ENCODE data around the gene HSPA2. TPM values are rescaled to one million over a fixed set of nuclear protein-coding genes. Genes with fewer than 3 reads are reported as not detected.
A peak's percentile ranks its signal among the peaks of the same experiment; 100 is the strongest.
"Not testable (repeated sequence)": the region's sequence is repeated elsewhere in the genome, so short reads cannot be mapped to it uniquely, and the experiment has no call there.

HSPA2 gene
- total RNA-seq, 1 donor from 2014 or later = 1.5 TPM

DNA sequence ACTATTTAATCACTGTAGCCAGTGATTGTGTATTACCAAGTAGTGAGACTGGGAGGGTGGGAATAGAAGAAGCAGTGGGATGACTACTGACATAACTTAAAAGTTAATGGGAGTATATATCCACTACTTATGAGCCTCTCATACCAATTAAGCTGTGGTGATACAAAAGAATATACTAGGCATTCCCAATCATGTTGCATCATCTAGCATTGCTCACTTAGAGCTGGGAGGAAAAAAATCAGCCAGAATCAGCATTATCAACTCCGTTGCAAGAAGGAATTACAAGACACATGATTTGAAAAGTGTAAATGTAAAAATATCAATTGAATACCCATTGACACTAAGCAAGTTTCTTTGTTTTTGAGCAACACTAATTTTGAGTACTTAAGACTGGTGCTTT is 8.5 kb downstream of the HSPA2 start:
- Mint-ChIP-seq H3K4me1 (ENCODE audit: unreplicated experiment) (peaks cover 12% of the 10 kb centered on the region), H3K27me3 (peaks cover 20% of the 10 kb centered on the region), H3K9me3 (no peaks in the 10 kb centered on the region), H3K27ac (no peak overlapping the region), H3K36me3 (no peaks in the 10 kb centered on the region), H3K4me3 (peak overlapping the region; percentile 41)
- no peak for DNase-seq (ENCODE audit: extremely low spot score, unreplicated experiment)
- TF ChIP-seq, protein P1, sequence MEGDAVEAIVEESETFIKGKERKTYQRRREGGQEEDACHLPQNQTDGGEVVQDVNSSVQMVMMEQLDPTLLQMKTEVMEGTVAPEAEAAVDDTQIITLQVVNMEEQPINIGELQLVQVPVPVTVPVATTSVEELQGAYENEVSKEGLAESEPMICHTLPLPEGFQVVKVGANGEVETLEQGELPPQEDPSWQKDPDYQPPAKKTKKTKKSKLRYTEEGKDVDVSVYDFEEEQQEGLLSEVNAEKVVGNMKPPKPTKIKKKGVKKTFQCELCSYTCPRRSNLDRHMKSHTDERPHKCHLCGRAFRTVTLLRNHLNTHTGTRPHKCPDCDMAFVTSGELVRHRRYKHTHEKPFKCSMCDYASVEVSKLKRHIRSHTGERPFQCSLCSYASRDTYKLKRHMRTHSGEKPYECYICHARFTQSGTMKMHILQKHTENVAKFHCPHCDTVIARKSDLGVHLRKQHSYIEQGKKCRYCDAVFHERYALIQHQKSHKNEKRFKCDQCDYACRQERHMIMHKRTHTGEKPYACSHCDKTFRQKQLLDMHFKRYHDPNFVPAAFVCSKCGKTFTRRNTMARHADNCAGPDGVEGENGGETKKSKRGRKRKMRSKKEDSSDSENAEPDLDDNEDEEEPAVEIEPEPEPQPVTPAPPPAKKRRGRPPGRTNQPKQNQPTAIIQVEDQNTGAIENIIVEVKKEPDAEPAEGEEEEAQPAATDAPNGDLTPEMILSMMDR (conservative IDR thresholded peaks at IDR 0.05) = no peak

- TF ChIP-seq, protein P1 (conservative IDR thresholded peaks at IDR 0.05) = no peak
- H3K9me3 Mint-ChIP-seq = no peaks in the 10 kb centered on the region
- peak within 1 kb of the TSS; percentile 14 for H3K27ac Mint-ChIP-seq
- peaks cover 20% of the 10 kb centered on the region for H3K27me3 Mint-ChIP-seq
- peak within 1 kb of the TSS; percentile 76 for H3K4me3 Mint-ChIP-seq
- H3K4me1 Mint-ChIP-seq (ENCODE audit: unreplicated experiment) = peaks cover 11% of the 10 kb centered on the region
- H3K36me3 Mint-ChIP-seq = no peaks in the 10 kb centered on the region
- no peak for DNase-seq (ENCODE audit: extremely low spot score, unreplicated experiment)
Observed at GRCh38 chr14:64549791-64550620, 9.5 kb downstream of the HSPA2 start, which contains the start of gene PPP1R36. Gene PPP1R36, plus strand, starts transcription at chr14:64549961. Its CDS starts 37 bp downstream, at chr14:64549998.

DNA sequence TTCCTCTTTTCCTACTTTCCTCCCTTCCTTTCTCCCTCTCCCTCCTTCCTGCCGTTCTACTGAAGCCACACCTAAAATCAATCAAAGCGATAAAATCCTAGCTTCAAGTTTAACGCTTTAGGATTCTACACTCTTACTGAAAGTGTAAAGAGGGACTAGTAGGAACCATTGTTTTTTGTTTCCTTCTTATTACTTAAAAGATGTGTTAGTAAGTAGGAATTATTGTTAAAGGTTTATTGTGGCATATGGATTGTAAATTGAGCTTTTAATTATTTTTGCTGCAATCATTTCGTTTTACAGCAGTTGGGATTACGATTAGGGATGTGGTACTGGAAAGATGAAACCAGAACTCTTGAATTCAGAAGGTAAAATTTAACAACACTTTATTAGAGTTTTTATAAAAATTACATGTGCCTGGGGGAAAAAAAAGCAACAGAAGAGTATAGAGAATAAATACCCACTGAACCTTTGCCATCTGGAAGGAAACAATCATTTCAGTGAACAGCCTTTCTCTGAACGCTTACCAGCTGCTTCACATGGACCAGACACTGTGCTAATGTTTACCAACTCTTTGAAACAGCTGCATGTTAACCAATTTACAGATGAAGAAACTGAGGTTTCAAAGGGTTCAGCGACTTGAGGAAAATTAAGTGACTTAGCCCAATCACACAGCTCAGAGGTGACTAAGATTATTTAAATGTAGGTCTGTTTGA is 10.2 kb downstream of the HSPA2 start:
- H3K36me3 Mint-ChIP-seq = no peaks in the 10 kb centered on the region
- H3K4me1 Mint-ChIP-seq (ENCODE audit: unreplicated experiment) = peaks cover 11% of the 10 kb centered on the region
- DNase-seq (ENCODE audit: extremely low spot score, unreplicated experiment) = no peak
- H3K27me3 Mint-ChIP-seq = peaks cover 20% of the 10 kb centered on the region
- H3K4me3 Mint-ChIP-seq = peak overlapping the region; percentile 76
- peak overlapping the region; percentile 14 for H3K27ac Mint-ChIP-seq
- TF ChIP-seq, protein P1 (conservative IDR thresholded peaks at IDR 0.05) = no peak
- no peaks in the 10 kb centered on the region for H3K9me3 Mint-ChIP-seq

GRCh38 chr14:64554556-64554955 is 14.0 kb downstream of the HSPA2 start:
- Mint-ChIP-seq H3K27me3 (peaks cover 13% of the 10 kb centered on the region), H3K36me3 (no peaks in the 10 kb centered on the region), H3K4me3 (no peak overlapping the region), H3K27ac (no peak overlapping the region), H3K9me3 (no peaks in the 10 kb centered on the region), H3K4me1 (ENCODE audit: unreplicated experiment) (peaks cover 11% of the 10 kb centered on the region)
- TF ChIP-seq, protein P1 (conservative IDR thresholded peaks at IDR 0.05) = no peak
- no peak for DNase-seq (ENCODE audit: extremely low spot score, unreplicated experiment)

DNA sequence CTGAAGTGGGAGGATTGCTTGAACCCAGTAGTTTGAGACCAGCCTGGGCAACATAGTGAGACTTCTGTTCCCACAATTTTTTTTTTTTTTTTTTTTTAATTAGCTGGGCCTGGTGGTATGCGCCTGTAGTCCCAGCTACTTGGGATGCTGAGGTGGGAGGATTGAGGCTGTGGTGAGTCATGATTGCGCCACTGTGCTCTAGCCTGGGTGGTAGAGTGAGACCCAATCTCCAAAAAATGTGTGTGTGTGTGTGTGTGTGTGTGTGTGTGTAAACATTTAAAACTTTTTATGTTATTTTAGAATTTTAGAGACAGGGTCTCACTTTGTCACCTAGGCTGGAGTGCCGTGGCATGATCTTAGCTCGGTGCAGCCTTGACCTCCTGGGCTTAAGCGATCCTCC is 16.0 kb downstream of the HSPA2 start:
- Mint-ChIP-seq H3K36me3 (no peaks in the 10 kb centered on the region), H3K9me3 (no peaks in the 10 kb centered on the region), H3K27me3 (peaks cover 4% of the 10 kb centered on the region), H3K4me1 (ENCODE audit: unreplicated experiment) (peaks cover 4% of the 10 kb centered on the region), H3K4me3 (no peak overlapping the region), H3K27ac (no peak overlapping the region)
- no peak for DNase-seq (ENCODE audit: extremely low spot score, unreplicated experiment)
- TF ChIP-seq, protein P1 (conservative IDR thresholded peaks at IDR 0.05) = no peak

DNA sequence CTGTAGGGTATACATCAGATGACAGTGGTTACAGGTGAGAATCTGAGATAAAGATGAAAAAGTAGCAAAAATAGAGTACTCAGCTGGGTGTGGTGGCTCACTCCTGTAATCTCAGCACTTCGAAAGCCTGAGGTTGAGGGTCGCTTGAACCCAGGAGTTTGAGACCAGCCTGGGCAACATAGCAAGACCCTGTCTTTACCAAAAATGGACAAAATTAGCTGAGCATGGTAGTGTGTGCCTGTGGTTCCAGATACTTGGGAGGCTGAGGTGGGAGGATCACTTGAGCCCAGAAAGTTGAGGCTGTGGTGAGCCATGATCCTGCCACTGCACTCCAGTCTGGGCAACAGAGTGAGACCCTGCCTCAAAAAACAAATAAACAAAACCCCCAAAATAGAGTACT is 17.7 kb downstream of the HSPA2 start:
- not testable (repeated sequence) for H3K4me1 Mint-ChIP-seq (ENCODE audit: unreplicated experiment); H3K27ac Mint-ChIP-seq; H3K4me3 Mint-ChIP-seq; DNase-seq (ENCODE audit: extremely low spot score, unreplicated experiment); H3K27me3 Mint-ChIP-seq; H3K36me3 Mint-ChIP-seq; H3K9me3 Mint-ChIP-seq

All from type B pancreatic cell (in vitro differentiated cells).